Kidney (tissue), 14 donors: ENCODE data around the gene PEX16. TPM values are rescaled to one million over a fixed set of nuclear protein-coding genes. Genes with fewer than 3 reads are reported as not detected.
A peak's percentile ranks its signal among the peaks of the same experiment; 100 is the strongest.

Experiments used
- DNase-seq, 5 donors: peaks; one replicate each; pipeline ENCODE4 v3.0.0-alpha.2; 2013 to 2020
- FAIRE-seq: peaks from 2 replicates; lab custom pipeline; 2012; peaks lifted over from hg19 to GRCh38; lab: Jason Lieb, UNC
- H3K27ac ChIP-seq, 2 donors: one replicate each; pipeline ENCODE4 v1.7.0; 2013; ENCODE audit warnings: low read depth in 2 of 2, low read length in 2 of 2, inconsistent platforms in 1 of 2
- H3K27me3 ChIP-seq: one replicate; pipeline ENCODE4 v1.7.1; 2013; ENCODE audit warnings: low read length, inconsistent platforms; ENCODE audit not compliant: control insufficient read depth, insufficient read depth
- H3K36me3 ChIP-seq, 3 donors: one replicate each; pipeline versions ENCODE4 v1.7.0 to v1.7.1; 2013; ENCODE audit warnings: low read length in 3 of 3, control low read depth in 1 of 3, inconsistent platforms in 1 of 3; ENCODE audit not compliant: insufficient read depth in 3 of 3, control insufficient read depth in 2 of 3
- H3K4me1 ChIP-seq, 3 donors: one replicate each; pipeline versions ENCODE4 v1.7.0 to v1.7.1; 2013; ENCODE audit warnings: low read length in 3 of 3, inconsistent platforms in 1 of 3, low read depth in 1 of 3; ENCODE audit not compliant: control insufficient read depth in 2 of 3, insufficient read depth in 2 of 3
- H3K4me3 ChIP-seq, 3 donors: one replicate each; pipeline versions ENCODE4 v1.7.0 to v1.8.1; 2013; ENCODE audit warnings: low read length in 3 of 3, control low read depth in 1 of 3, inconsistent platforms in 1 of 3
- H3K9ac ChIP-seq, 3 donors: one replicate each; pipeline versions ENCODE4 v1.7.0 to v1.7.1; 2013; ENCODE audit warnings: low read length in 3 of 3, control low read depth in 1 of 3, inconsistent platforms in 1 of 3
- H3K9me3 ChIP-seq, 3 donors: one replicate each; pipeline versions ENCODE4 v1.7.0 to v1.7.1; 2013; ENCODE audit warnings: low read length in 3 of 3, control low read depth in 1 of 3, inconsistent platforms in 1 of 3; ENCODE audit not compliant: control insufficient read depth in 2 of 3, insufficient read depth in 1 of 3
- intact Hi-C: fragments of 100-400 bp; cut with DNase I; formaldehyde crosslinking; loops from one replicate; pipeline ENCODE4 v1.11.1; 2022
- polyA plus RNA-seq: library from polyadenylated mRNA; stranded (reverse); fragments of 350-450 nt; fragmentation: Illumina TruSeq; extraction: RNeasy Lipid Tissue Mini Kit (QIAGEN cat#74804); gene quantifications from one replicate; pipeline ENCODE4 v1.2.3, GENCODE V29; 2014; ENCODE audit warnings: low read depth, low replicate concordance; ENCODE audit not compliant: insufficient read depth
- total RNA-seq: library from RNA; stranded (reverse); fragmentation: NEBNext Ultra II Directional; extraction: Animal tissue kit (Norgen Biotek cat#: 25700); gene quantifications from one replicate; pipeline ENCODE4 v1.2.1, GENCODE V29; 2021
- TF ChIP-seq, protein P1 (sequence below): IDR thresholded peaks from 3 replicates; pipeline ENCODE4 v1.5.1; 2012; ENCODE audit warnings: mild to moderate bottlenecking, moderate library complexity, borderline replicate concordance; ENCODE audit not compliant: insufficient read depth; ENCODE audit errors: extremely low read depth
- donor health status: control.
- donor health status: control.
- donor health status: control.
- donor health status: control.
- donor health status: control.
- donor health status: DM: yes; HTN: yes; CAD: no.
- donor health status: Normal renal cell carcinoma (clear cell type).

The PEX16 gene
- total and polyA plus RNA-seq, 2 donors from 2014 or later = 38.4 to 46.0 TPM

DNA sequence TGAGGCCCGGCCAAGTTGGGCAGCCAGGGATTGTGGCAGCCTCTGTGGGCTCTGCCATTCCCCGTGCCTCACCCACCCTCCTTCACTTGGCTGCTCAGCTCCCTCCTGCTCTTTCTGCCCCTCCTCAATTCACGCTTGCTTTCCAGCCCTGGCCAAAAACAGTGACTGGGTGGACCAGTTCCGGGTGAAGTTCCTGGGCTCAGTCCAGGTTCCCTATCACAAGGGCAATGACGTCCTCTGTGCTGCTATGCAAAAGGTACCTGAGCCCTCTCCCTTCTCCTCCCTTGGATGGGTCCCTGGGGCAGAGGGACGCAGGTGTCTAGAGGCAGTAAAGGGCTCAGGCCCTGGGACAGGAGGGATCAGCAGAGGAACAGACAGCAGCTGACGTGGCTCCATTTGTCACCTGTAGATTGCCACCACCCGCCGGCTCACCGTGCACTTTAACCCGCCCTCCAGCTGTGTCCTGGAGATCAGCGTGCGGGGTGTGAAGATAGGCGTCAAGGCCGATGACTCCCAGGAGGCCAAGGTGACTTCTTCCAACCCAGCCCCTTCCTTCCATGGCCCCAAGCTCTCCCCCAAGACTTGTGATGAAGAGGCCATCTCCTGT is 13.3 kb downstream of the PEX16 start:
- intact Hi-C loops = no loop called here

DNA sequence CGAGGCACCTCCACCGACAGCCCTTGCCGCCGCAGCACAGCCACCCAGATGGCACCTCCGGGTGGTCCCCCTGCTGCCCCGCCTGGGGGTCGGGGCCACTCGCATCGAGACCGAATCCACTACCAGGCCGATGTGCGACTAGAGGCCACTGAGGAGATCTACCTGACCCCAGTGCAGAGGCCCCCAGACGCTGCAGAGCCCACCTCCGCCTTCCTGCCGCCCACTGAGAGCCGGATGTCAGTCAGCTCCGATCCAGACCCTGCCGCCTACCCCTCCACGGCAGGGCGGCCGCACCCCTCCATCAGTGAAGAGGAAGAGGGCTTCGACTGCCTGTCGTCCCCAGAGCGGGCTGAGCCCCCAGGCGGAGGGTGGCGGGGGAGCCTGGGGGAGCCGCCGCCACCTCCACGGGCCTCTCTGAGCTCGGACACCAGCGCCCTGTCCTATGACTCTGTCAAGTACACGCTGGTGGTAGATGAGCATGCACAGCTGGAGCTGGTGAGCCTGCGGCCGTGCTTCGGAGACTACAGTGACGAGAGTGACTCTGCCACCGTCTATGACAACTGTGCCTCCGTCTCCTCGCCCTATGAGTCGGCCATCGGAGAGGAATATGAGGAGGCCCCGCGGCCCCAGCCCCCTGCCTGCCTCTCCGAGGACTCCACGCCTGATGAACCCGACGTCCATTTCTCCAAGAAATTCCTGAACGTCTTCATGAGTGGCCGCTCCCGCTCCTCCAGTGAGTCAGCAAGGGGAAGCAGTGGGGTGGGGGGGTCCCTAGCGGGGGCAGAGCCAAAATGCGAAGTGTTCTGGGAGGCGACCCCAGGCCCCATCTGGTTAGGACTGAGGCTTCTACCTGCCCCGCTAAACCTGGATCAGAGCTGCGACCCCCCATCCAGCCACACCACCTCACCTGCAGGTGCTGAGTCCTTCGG is 15.0 kb downstream of the PEX16 start:
- no peak for FAIRE-seq
- H3K4me3 ChIP-seq = no peak overlapping the region
- H3K9me3 ChIP-seq = no peaks in the 10 kb centered on the region
- peak in 1 of 5 donors; percentile 67 for DNase-seq
- H3K4me1 ChIP-seq = peaks cover 0 to 13% (median 4%) of the 10 kb centered on the region in 3 donors
- intact Hi-C loops = no loop called here
- no peaks in the 10 kb centered on the region for H3K27me3 ChIP-seq
- no peak overlapping the region for H3K9ac ChIP-seq
- no peak overlapping the region for H3K27ac ChIP-seq
- TF ChIP-seq, protein P1, sequence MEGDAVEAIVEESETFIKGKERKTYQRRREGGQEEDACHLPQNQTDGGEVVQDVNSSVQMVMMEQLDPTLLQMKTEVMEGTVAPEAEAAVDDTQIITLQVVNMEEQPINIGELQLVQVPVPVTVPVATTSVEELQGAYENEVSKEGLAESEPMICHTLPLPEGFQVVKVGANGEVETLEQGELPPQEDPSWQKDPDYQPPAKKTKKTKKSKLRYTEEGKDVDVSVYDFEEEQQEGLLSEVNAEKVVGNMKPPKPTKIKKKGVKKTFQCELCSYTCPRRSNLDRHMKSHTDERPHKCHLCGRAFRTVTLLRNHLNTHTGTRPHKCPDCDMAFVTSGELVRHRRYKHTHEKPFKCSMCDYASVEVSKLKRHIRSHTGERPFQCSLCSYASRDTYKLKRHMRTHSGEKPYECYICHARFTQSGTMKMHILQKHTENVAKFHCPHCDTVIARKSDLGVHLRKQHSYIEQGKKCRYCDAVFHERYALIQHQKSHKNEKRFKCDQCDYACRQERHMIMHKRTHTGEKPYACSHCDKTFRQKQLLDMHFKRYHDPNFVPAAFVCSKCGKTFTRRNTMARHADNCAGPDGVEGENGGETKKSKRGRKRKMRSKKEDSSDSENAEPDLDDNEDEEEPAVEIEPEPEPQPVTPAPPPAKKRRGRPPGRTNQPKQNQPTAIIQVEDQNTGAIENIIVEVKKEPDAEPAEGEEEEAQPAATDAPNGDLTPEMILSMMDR = no peak
- peaks cover 0 to 3% (median 0%) of the 10 kb centered on the region in 3 donors for H3K36me3 ChIP-seq

More for the DNA sequence above, 13.3 kb downstream of the PEX16 start:
- FAIRE-seq (no peak), DNase-seq (no peak)
- TF ChIP-seq, protein P1 = no peak
- Histone ChIP-seq H3K36me3 (peaks cover 0 to 3% (median 0%) of the 10 kb centered on the region in 3 donors), H3K4me1 (peaks cover 0 to 9% (median 4%) of the 10 kb centered on the region in 3 donors), H3K9ac (no peak overlapping the region), H3K27me3 (no peaks in the 10 kb centered on the region), H3K27ac (no peak overlapping the region), H3K4me3 (no peak overlapping the region), H3K9me3 (no peaks in the 10 kb centered on the region)

- H3K4me3 ChIP-seq = no peak overlapping the region
- intact Hi-C loops = no loop called here
These were observed 16.1 kb downstream of the PEX16 start for GRCh38 chr11:45901626-45902025.

More at GRCh38 chr11:45901626-45902025, 16.1 kb downstream of the PEX16 start:
- TF ChIP-seq, protein P1 = no peak
- Histone ChIP-seq H3K9ac (no peak overlapping the region), H3K27me3 (no peaks in the 10 kb centered on the region), H3K36me3 (peaks cover 0 to 3% (median 0%) of the 10 kb centered on the region in 3 donors), H3K9me3 (no peaks in the 10 kb centered on the region), H3K27ac (no peak overlapping the region), H3K4me1 (peaks cover 0 to 13% (median 4%) of the 10 kb centered on the region in 3 donors)
- FAIRE-seq (no peak), DNase-seq (peak in 1 of 5 donors; percentile 41)
